AG04450 (cell line): ENCODE data around the gene C1QTNF1. TPM values are rescaled to one million over a fixed set of nuclear protein-coding genes. Genes with fewer than 3 reads are reported as not detected.

Experiments used
- CTCF ChIA-PET: fragments of 300-600, 350-600 bp; formaldehyde crosslinking; extraction: SDS; loops from one replicate; lab custom pipeline; 2022; ENCODE audit warnings: antibody characterized with exemption, inconsistent platforms; lab: Charles Lee
- POLR2A ChIA-PET: fragments of 350-600 bp; formaldehyde crosslinking; extraction: SDS; loops from one replicate; lab custom pipeline; 2021; ENCODE audit warnings: antibody characterized with exemption, inconsistent platforms; lab: Yijun Ruan, JAX
- DNase-seq: peaks from one replicate; pipeline ENCODE4 v3.0.0-alpha.2; 2011; ENCODE audit warnings: low read depth, low spot score
- H3K27ac ChIP-seq: one replicate; pipeline ENCODE4 v1.5.1; 2012; ENCODE audit warnings: low read depth, low read length, control low read depth
- H3K27me3 ChIP-seq: one replicate; pipeline ENCODE4 v1.6.0; 2012; ENCODE audit warnings: low read length; ENCODE audit not compliant: control insufficient read depth, insufficient read depth
- H3K4me3 ChIP-seq: 2 replicates; pipeline ENCODE4 v1.5.1; 2011; ENCODE audit warnings: mild to moderate bottlenecking, low read depth, low read length, control low read depth
- H3K9me3 ChIP-seq: 2 replicates; pipeline ENCODE4 v1.5.1; 2012; ENCODE audit warnings: low read length; ENCODE audit not compliant: control insufficient read depth, insufficient read depth
- polyA plus RNA-seq: library from polyadenylated mRNA; depleted of rRNA; stranded (reverse); fragments of >200 nt; gene quantifications from 2 replicates; pipeline ENCODE4 v1.2.3, GENCODE V29; 2011
- TF ChIP-seq, protein P1 (sequence below): IDR thresholded peaks from 2 replicates; pipeline ENCODE4 v1.5.1; 2011; ENCODE audit warnings: low read depth, low read length, control low read depth, inconsistent platforms

The C1QTNF1 gene
- polyA plus RNA-seq, 1 experiment: 15.4 TPM

- Histone ChIP-seq H3K27ac (peak within 1 kb of the TSS; percentile 31), H3K4me3 (peak within 1 kb of the TSS; percentile 97), H3K9me3 (no peaks in the 10 kb centered on the region; the same call in 1 of the 2 replicates), H3K27me3 (no peaks in the 10 kb centered on the region)
- DNase-seq: peak; percentile 34
- ChIA-PET POLR2A (interaction anchor here (0.6 kb wide), 2 partner anchors 10 to 1203 kb away, joined by 3 to 4 read pairs; no protein-coding TSS in a partner anchor), CTCF (interaction anchor here (0.6 to 0.9 kb wide), 2 partner anchors 16 to 94 kb away, joined by 3 to 4 read pairs; no protein-coding TSS in a partner anchor)
- TF ChIP-seq, protein P1, sequence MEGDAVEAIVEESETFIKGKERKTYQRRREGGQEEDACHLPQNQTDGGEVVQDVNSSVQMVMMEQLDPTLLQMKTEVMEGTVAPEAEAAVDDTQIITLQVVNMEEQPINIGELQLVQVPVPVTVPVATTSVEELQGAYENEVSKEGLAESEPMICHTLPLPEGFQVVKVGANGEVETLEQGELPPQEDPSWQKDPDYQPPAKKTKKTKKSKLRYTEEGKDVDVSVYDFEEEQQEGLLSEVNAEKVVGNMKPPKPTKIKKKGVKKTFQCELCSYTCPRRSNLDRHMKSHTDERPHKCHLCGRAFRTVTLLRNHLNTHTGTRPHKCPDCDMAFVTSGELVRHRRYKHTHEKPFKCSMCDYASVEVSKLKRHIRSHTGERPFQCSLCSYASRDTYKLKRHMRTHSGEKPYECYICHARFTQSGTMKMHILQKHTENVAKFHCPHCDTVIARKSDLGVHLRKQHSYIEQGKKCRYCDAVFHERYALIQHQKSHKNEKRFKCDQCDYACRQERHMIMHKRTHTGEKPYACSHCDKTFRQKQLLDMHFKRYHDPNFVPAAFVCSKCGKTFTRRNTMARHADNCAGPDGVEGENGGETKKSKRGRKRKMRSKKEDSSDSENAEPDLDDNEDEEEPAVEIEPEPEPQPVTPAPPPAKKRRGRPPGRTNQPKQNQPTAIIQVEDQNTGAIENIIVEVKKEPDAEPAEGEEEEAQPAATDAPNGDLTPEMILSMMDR: no peak
These were observed 14.3 kb upstream of the C1QTNF1 start, which contains the start of gene CANT1 for GRCh38 chr17:79009397-79010303. Gene CANT1 (minus strand): TSS chr17:79009764. CDS start chr17:78997622, 12,142 bp downstream.

- DNase-seq: no peak
- ChIA-PET POLR2A (no interaction called here), CTCF (interaction anchor here (0.9 kb wide), 1 partner anchor 17 kb away, joined by 3 read pairs; no protein-coding TSS in a partner anchor)
- Histone ChIP-seq H3K9me3 (no peaks in the 10 kb centered on the region; the same call in 1 of the 2 replicates), H3K4me3 (peak overlapping the region; percentile 66), H3K27me3 (no peaks in the 10 kb centered on the region), H3K27ac (peak overlapping the region; percentile 21)
- TF ChIP-seq, protein P1: no peak
These were observed 13.7 kb upstream of the C1QTNF1 start for GRCh38 chr17:79010304-79010646.

DNA sequence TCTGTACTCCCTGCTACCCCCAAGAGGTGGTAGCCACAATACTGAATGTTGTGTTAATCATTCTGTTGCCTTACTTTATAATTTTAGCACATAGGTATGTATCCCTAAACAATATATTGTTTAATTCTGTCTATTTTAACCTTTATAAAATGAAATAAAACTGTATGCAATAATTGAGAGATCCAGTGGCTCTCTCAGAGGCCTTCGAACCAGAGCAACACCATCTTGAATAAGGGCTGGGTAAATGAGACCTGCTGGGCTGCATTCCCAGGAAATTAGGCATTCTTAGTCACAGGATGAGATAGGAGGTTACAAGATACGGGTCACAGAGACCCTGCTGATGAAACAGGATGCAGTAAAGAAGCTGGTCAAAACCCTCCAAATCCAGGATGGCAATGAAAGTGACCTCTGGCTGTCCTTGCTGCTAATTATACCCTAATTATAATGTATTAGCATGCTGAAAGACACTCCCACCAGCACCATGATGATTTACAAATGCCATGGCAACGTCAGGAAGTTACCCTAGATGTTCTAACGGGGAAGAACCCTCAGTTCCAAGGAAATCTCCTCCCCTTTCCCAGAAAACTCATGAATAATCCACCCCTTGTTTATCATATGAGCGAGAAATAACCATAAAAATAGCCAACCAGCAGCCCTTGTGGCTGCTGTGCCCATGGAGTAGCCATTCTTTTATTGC, 12.4 kb upstream of the C1QTNF1 start:
- Histone ChIP-seq H3K27me3 (no peaks in the 10 kb centered on the region), H3K27ac (peak overlapping the region; percentile 34), H3K9me3 (peaks cover 5% of the 10 kb centered on the region), H3K4me3 (no peak overlapping the region)
- TF ChIP-seq, protein P1: no peak
- POLR2A ChIA-PET: no interaction called here
- CTCF ChIA-PET: interaction anchor here (2.1 kb wide), 1 partner anchor 10 kb away, joined by 5 read pairs; no protein-coding TSS in a partner anchor
- DNase-seq: no peak

DNA sequence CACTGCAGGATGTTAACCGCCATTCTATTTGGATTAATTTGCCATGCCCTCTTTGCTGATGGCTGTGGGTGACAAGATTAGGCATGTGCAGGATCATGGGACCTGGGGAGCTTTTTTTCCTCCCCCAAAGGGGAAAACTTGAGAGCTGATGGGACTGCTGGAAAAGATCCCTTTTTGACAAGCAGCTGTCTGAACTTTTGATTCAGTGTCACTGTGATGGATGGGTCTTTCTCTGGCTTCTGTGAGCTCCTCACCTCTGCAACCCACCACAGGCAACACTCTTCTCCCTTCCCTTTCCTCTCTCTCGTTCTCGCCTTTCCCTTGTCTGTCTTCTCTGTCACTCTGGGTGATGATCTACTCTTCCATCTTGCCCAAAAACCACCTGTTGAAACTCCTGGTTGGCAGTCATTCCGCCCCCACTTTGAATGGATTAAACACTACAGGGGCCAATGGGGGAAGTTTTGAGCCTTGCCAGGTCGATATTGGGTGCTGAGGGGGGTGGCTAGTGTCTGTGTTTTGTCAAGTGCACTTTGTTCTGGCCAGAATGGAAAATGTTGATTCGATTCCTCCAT, 11.3 kb upstream of the C1QTNF1 start:
- Histone ChIP-seq H3K4me3 (no peak overlapping the region), H3K27ac (no peak overlapping the region), H3K27me3 (no peaks in the 10 kb centered on the region), H3K9me3 (peaks cover 5% of the 10 kb centered on the region)
- DNase-seq: no peak
- TF ChIP-seq, protein P1: no peak
- CTCF ChIA-PET: interaction anchor here (2.1 kb wide), 1 partner anchor 9 kb away, joined by 5 read pairs; no protein-coding TSS in a partner anchor
- POLR2A ChIA-PET: no interaction called here
